HCT116 (cell line): ENCODE measurements around the gene UAP1. TPM values are rescaled to one million over a fixed set of nuclear protein-coding genes. Genes with fewer than 3 reads are reported as not detected.

Experiments
- ATAC-seq: fragments of 200-7000 bp; cut with Tn5 transposase; 2 replicates; pipeline ENCODE4 v1.9.1; 2020; ENCODE audit warnings: mild to moderate bottlenecking, moderate library complexity
- BruUV-seq: library from RNA; stranded (reverse); fragments of 400-500 nt; replicated peaks from 2 replicates; lab custom pipeline; 2021; lab: Mats Ljungman, UMichigan
- CTCF ChIA-PET: fragments of 300-600 bp; sonication (Branson Sonifier 250); formaldehyde crosslinking; loops from one replicate; lab custom pipeline; 2021; ENCODE audit warnings: antibody characterized with exemption; lab: Charles Lee
- POLR2A ChIA-PET: fragments of 300-600, 350-600 bp; sonication (Branson Sonifier 250); formaldehyde crosslinking; loops from one replicate; lab custom pipeline; 2021; ENCODE audit warnings: antibody characterized with exemption; lab: Charles Lee
- RAD21 ChIA-PET, 2 experiments: fragments of 300-600 bp; sonication (Branson Sonifier 250); formaldehyde crosslinking; loops; one replicate each; lab custom pipeline; 2023; ENCODE audit warnings: low total read pairs in 2 of 2; ENCODE audit not compliant: uncharacterized antibody in 2 of 2, unreplicated experiment in 2 of 2, low non-redundant PET in 1 of 2; lab: Charles Lee
- DNase-seq: peaks from one replicate; pipeline ENCODE4 v3.0.0-alpha.2; 2010; ENCODE audit warnings: low read depth, low spot score
- H2AFZ ChIP-seq: fragments of 200-600 bp; shearing (Covaris generic), sonication (generic); 2 replicates; pipeline ENCODE4 v1.6.1; 2017; ENCODE audit warnings: low read depth, mixed run types, mixed read lengths, antibody characterized with exemption, low read length; ENCODE audit not compliant: poor library complexity, severe bottlenecking
- H3K27ac ChIP-seq: 2 replicates; pipeline ENCODE4 v1.5.1; 2012; ENCODE audit warnings: low read depth, low read length
- H3K27me3 ChIP-seq: fragments of 200-600 bp; sonication (generic); 2 replicates; pipeline ENCODE4 v1.6.1; 2016; ENCODE audit warnings: mixed run types, low read length, mixed read lengths; ENCODE audit not compliant: insufficient read depth
- H3K36me3 ChIP-seq, 2 experiments: fragments of 200-500 bp in 1 of 2; fragments of 200-600 bp in 1 of 2; sonication (Bioruptor generic) in 1 of 2; sonication (generic) in 1 of 2; 2 replicates each; pipeline versions ENCODE4 v1.5.1 to v1.6.1; 2014 to 2016; ENCODE audit warnings: low read length in 2 of 2, inconsistent platforms in 1 of 2, mixed read lengths in 1 of 2, mixed run types in 1 of 2; ENCODE audit not compliant: insufficient read depth in 2 of 2, control insufficient read depth in 1 of 2
- H3K4me1 ChIP-seq, 2 experiments: fragments of 200-600 bp in 1 of 2; sonication (generic) in 1 of 2; 2 replicates each; pipeline versions ENCODE4 v1.5.1 to v1.6.1; 2012 to 2017; ENCODE audit warnings: low read length in 2 of 2, inconsistent platforms in 1 of 2, mild to moderate bottlenecking in 1 of 2, mixed read lengths in 1 of 2, mixed run types in 1 of 2, moderate library complexity in 1 of 2; ENCODE audit not compliant: insufficient read depth in 2 of 2, control insufficient read depth in 1 of 2
- H3K4me2 ChIP-seq: fragments of 200-600 bp; sonication (generic); 2 replicates; pipeline ENCODE4 v1.6.1; 2017; ENCODE audit warnings: mixed run types, low read length, mixed read lengths
- H3K4me3 ChIP-seq, 2 experiments: fragments of 200-600 bp in 1 of 2; sonication (generic) in 1 of 2; replicated peaks in 1 of 2; 2 replicates each; pipeline ENCODE4 v1.5.1; 2011 to 2016; ENCODE audit warnings: low read length in 2 of 2, control low read depth in 1 of 2, low read depth in 1 of 2, mild to moderate bottlenecking in 1 of 2, mixed read lengths in 1 of 2, mixed run types in 1 of 2
- H3K79me2 ChIP-seq: fragments of 200-600 bp; sonication (generic); 2 replicates; pipeline ENCODE4 v1.6.1; 2017; ENCODE audit warnings: mild to moderate bottlenecking, mixed run types, low read length, moderate library complexity, mixed read lengths; ENCODE audit not compliant: insufficient read depth
- H3K9ac ChIP-seq: fragments of 200-600 bp; sonication (generic); 2 replicates; pipeline ENCODE4 v1.6.1; 2016; ENCODE audit warnings: low read length, mixed read lengths
- H3K9me2 ChIP-seq: fragments of 200-600 bp; sonication (generic), shearing (Covaris generic); 2 replicates; pipeline ENCODE4 v1.6.1; 2017; ENCODE audit warnings: mixed run types, mild to moderate bottlenecking, moderate library complexity; ENCODE audit not compliant: insufficient read depth
- H3K9me3 ChIP-seq, 2 experiments: fragments of 200-500 bp in 1 of 2; fragments of 200-600 bp in 1 of 2; sonication (Bioruptor generic) in 1 of 2; sonication (generic) in 1 of 2; 2 replicates each; pipeline ENCODE4 v1.6.1; 2014 to 2017; ENCODE audit warnings: low read length in 2 of 2, mixed read lengths in 2 of 2, inconsistent platforms in 1 of 2, low read depth in 1 of 2, mild to moderate bottlenecking in 1 of 2, mixed run types in 1 of 2, moderate library complexity in 1 of 2; ENCODE audit not compliant: control insufficient read depth in 1 of 2, insufficient read depth in 1 of 2
- H4K20me1 ChIP-seq: fragments of 200-600 bp; sonication (generic), shearing (Covaris generic); 2 replicates; pipeline ENCODE4 v1.6.1; 2017; ENCODE audit warnings: mixed run types, mild to moderate bottlenecking, moderate library complexity; ENCODE audit not compliant: insufficient read depth
- CBX3 ChIP-seq: IDR thresholded peaks from 2 replicates; pipeline ENCODE4 v1.6.1; 2012; ENCODE audit warnings: low read depth
- EGR1 ChIP-seq: IDR thresholded peaks from 2 replicates; pipeline ENCODE4 v1.6.1; 2012; ENCODE audit warnings: low read depth
- EZH2 ChIP-seq: fragments of 200-600 bp; sonication (generic); IDR thresholded peaks from 2 replicates; pipeline ENCODE4 v1.6.1; 2017; ENCODE audit warnings: antibody characterized with exemption, mixed run types
- POLR2A ChIP-seq: IDR thresholded peaks from 2 replicates; pipeline ENCODE4 v1.7.0; 2011; ENCODE audit warnings: borderline replicate concordance; ENCODE audit not compliant: insufficient read depth, insufficient read length; ENCODE audit errors: extremely low read depth
- RAD21 ChIP-seq: IDR thresholded peaks from 2 replicates; pipeline ENCODE4 v1.6.1; 2012; ENCODE audit warnings: low read depth, mild to moderate bottlenecking
- SP1 ChIP-seq: IDR thresholded peaks from 2 replicates; pipeline ENCODE4 v1.6.1; 2012; ENCODE audit warnings: low read depth
- SRF ChIP-seq: IDR thresholded peaks from 2 replicates; pipeline ENCODE4 v1.6.1; 2012; ENCODE audit warnings: low read depth
- YY1 ChIP-seq: IDR thresholded peaks from 2 replicates; pipeline ENCODE4 v1.6.1; 2011; ENCODE audit warnings: low read length, low read depth, moderate library complexity, mild to moderate bottlenecking; ENCODE audit not compliant: insufficient replicate concordance; ENCODE audit errors: extremely low read depth
- ZFX ChIP-seq: fragments of 450-650 bp; IDR thresholded peaks from 2 replicates; pipeline ENCODE4 v1.6.1; 2017
- intact Hi-C: fragments of 100-400 bp; cut with micrococcal nuclease; formaldehyde crosslinking; loops from 2 replicates; pipeline ENCODE4 v1.10.0; 2022
- total RNA-seq: library from RNA; stranded (reverse); gene quantifications from one replicate; pipeline ENCODE4 v1.2.1, GENCODE V29; 2021; ENCODE audit not compliant: unreplicated experiment

The UAP1 gene
- total RNA-seq, 1 experiment from 2014 or later = 51.4 TPM

DNA sequence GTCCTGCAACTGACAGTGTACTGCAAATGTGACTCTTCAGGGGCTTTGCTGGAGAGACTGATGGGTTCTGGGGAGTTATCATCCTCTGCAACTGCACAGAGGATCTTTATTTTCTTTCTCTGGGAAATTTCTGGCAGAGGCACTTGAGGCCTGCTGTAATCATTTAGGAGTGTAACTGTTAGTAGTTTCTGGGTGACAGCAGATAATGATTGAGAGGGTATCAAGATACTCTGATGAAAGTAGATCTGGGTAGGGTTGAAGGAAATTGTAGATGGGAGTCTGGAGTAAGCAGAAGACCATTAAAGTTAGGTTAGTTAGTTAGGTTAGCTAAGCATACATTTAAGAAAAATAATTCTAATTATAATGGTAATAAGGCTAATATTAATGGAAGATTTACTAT, 59.7 kb downstream of the UAP1 start:
- BruUV-seq = no TSS peak
- CTCF ChIA-PET = no interaction called here

GRCh38 chr1:162625679-162626078, 64.2 kb downstream of the UAP1 start:
- no TSS peak for BruUV-seq
- no peak for DNase-seq
- ATAC-seq = no peak
- CTCF ChIA-PET = no interaction called here
- no peak for TF ChIP-seq RAD21
- no peak for TF ChIP-seq ZFX
- no peaks in the 10 kb centered on the region for H4K20me1 ChIP-seq
- no peaks in the 10 kb centered on the region for H3K79me2 ChIP-seq
- H3K9ac ChIP-seq = no peak overlapping the region
- no peaks in the 10 kb centered on the region for H3K27me3 ChIP-seq
- peaks cover 0 to 6% of the 10 kb centered on the region in 2 experiments; a peak in 1 of 4 replicates for H3K4me1 ChIP-seq
- no peaks in the 10 kb centered on the region for H3K36me3 ChIP-seq
- intact Hi-C loops = no loop called here
- no peak overlapping the region for H3K27ac ChIP-seq
- no peak overlapping the region for H3K4me3 ChIP-seq
- H3K4me2 ChIP-seq = no peak overlapping the region
- RAD21 ChIA-PET = no interaction called here
- H3K9me2 ChIP-seq = no peaks in the 10 kb centered on the region
- H3K9me3 ChIP-seq = no peaks in the 10 kb centered on the region
- POLR2A ChIA-PET = no interaction called here
- no peak overlapping the region for H2AFZ ChIP-seq

More for the DNA sequence above, 59.7 kb downstream of the UAP1 start:
- Histone ChIP-seq H3K4me2 (no peak overlapping the region), H3K4me1 (no peaks in the 10 kb centered on the region), H3K79me2 (no peaks in the 10 kb centered on the region), H3K27me3 (no peaks in the 10 kb centered on the region), H3K9me2 (no peaks in the 10 kb centered on the region), H3K27ac (no peak overlapping the region), H3K4me3 (no peak overlapping the region), H3K36me3 (no peaks in the 10 kb centered on the region), H3K9ac (no peak overlapping the region), H4K20me1 (no peaks in the 10 kb centered on the region), H3K9me3 (0 out of 4 replicates have a peak, but pooled peaks cover 0 to 5% of the 10 kb centered on the region in 2 experiments), H2AFZ (no peak overlapping the region)
- ATAC-seq (no peak), DNase-seq (no peak)
- no peak for TF ChIP-seq CBX3
- TF ChIP-seq SP1 = no peak
- no peak for TF ChIP-seq SRF
- no peak for TF ChIP-seq EZH2
- TF ChIP-seq POLR2A = no peak
- TF ChIP-seq YY1 = no peak
- TF ChIP-seq EGR1 = no peak
- intact Hi-C loops = no loop called here
- POLR2A ChIA-PET = no interaction called here
- RAD21 ChIA-PET = no interaction called here
